H1 (cell line): ENCODE results near the gene EPB41L4A. TPM values are rescaled to one million over a fixed set of nuclear protein-coding genes. Genes with fewer than 3 reads are reported as not detected.

Experiments used
- CTCF ChIA-PET: fragments of 300-600 bp; sonication (Branson Sonifier 250); formaldehyde crosslinking; loops from one replicate; lab custom pipeline; 2021; ENCODE audit not compliant: partially characterized antibody; lab: Charles Lee
- POLR2A ChIA-PET: fragments of 300-600 bp; sonication (Branson Sonifier 250); formaldehyde crosslinking; loops from one replicate; lab custom pipeline; 2021; ENCODE audit warnings: inconsistent platforms; ENCODE audit not compliant: partially characterized antibody; lab: Charles Lee
- DNase-seq, 2 experiments: peaks; one replicate each; pipeline versions ENCODE4 v3.0.0 to v3.0.0-alpha.2; 2010 to 2022; ENCODE audit warnings: low spot score in 2 of 2, low read depth in 1 of 2, mixed read lengths in 1 of 2
- FAIRE-seq: peaks from 2 replicates; lab custom pipeline; 2011; peaks lifted over from hg19 to GRCh38; lab: Jason Lieb, UNC
- H2AFZ ChIP-seq: 2 replicates; pipeline ENCODE4 v1.8.1; 2012; ENCODE audit warnings: low read length, inconsistent platforms
- H2AK5ac ChIP-seq: 2 replicates; pipeline ENCODE4 v1.6.1; 2013; ENCODE audit warnings: low read depth, low read length
- H2BK120ac ChIP-seq: replicated peaks from 2 replicates; pipeline ENCODE3; 2013; ENCODE audit warnings: low read depth, low read length, inconsistent platforms
- H2BK12ac ChIP-seq: 2 replicates; pipeline ENCODE4 v1.6.1; 2013; ENCODE audit warnings: low read depth, low read length
- H2BK15ac ChIP-seq: 2 replicates; pipeline ENCODE4 v1.6.1; 2013; ENCODE audit warnings: low read length
- H2BK20ac ChIP-seq: 2 replicates; pipeline ENCODE4 v1.6.1; 2013; ENCODE audit warnings: low read length
- H2BK5ac ChIP-seq: 2 replicates; pipeline ENCODE4 v1.6.1; 2013; ENCODE audit warnings: low read depth, low read length
- H3K14ac ChIP-seq: 2 replicates; pipeline ENCODE4 v1.6.1; 2013; ENCODE audit warnings: inconsistent platforms; ENCODE audit not compliant: insufficient read length
- H3K18ac ChIP-seq: 2 replicates; pipeline ENCODE4 v1.6.1; 2013; ENCODE audit warnings: low read length; ENCODE audit errors: extremely low read depth
- H3K23ac ChIP-seq: 2 replicates; pipeline ENCODE4 v1.6.1; 2013; ENCODE audit warnings: inconsistent platforms; ENCODE audit not compliant: insufficient read length
- H3K23me2 ChIP-seq: 2 replicates; pipeline ENCODE4 v1.6.1; 2013; ENCODE audit warnings: low read depth, low read length
- H3K27ac ChIP-seq: 2 replicates; pipeline ENCODE4 v1.6.1; 2011; ENCODE audit warnings: low read depth, low read length, inconsistent platforms
- H3K27me3 ChIP-seq, 4 experiments: replicated peaks in 1 of 4; 1 replicate in 1 of 4; 2 replicates in 3 of 4; pipeline versions ENCODE4 v1.6.1 to v1.8.1; 2011 to 2013; ENCODE audit warnings: low read length in 3 of 4, mild to moderate bottlenecking in 3 of 4, inconsistent platforms in 2 of 4, mixed read lengths in 2 of 4, moderate library complexity in 1 of 4; ENCODE audit not compliant: control insufficient read depth in 3 of 4, insufficient read depth in 3 of 4; ENCODE audit errors: extremely low read depth in 1 of 4
- H3K36me3 ChIP-seq, 4 experiments: 2 replicates each; pipeline versions ENCODE4 v1.6.1 to v1.8.1; 2011 to 2013; ENCODE audit warnings: mild to moderate bottlenecking in 4 of 4, low read length in 3 of 4, moderate library complexity in 2 of 4, control low read depth in 1 of 4, inconsistent platforms in 1 of 4; ENCODE audit not compliant: insufficient read depth in 4 of 4, control insufficient read depth in 2 of 4
- H3K4ac ChIP-seq: replicated peaks from 2 replicates; pipeline ENCODE3; 2013; ENCODE audit warnings: low read length, low read depth, mixed read lengths, inconsistent platforms; ENCODE audit not compliant: insufficient read length
- H3K4me1 ChIP-seq, 4 experiments: replicated peaks in 1 of 4; 1 replicate in 1 of 4; 2 replicates in 3 of 4; pipeline versions ENCODE4 v1.6.1 to v1.8.1; 2011 to 2013; ENCODE audit warnings: low read length in 3 of 4, inconsistent platforms in 2 of 4, mixed read lengths in 1 of 4; ENCODE audit not compliant: insufficient read depth in 4 of 4, control insufficient read depth in 3 of 4
- H3K4me2 ChIP-seq, 2 experiments: 2 replicates each; pipeline versions ENCODE4 v1.6.1 to v1.8.1; 2011 to 2013; ENCODE audit warnings: low read depth in 2 of 2, low read length in 2 of 2, control low read depth in 1 of 2, inconsistent platforms in 1 of 2, mild to moderate bottlenecking in 1 of 2; ENCODE audit not compliant: insufficient read depth in 1 of 2
- H3K4me3 ChIP-seq, 4 experiments: fragments of 200-600, 300-600 bp in 1 of 4; sonication (generic), shearing (Covaris generic), sonication (Bioruptor Twin) in 1 of 4; 2 replicates each; pipeline versions ENCODE4 v1.5.1 to v1.8.1; 2011 to 2016; ENCODE audit warnings: low read length in 4 of 4, low read depth in 3 of 4, control low read depth in 2 of 4, inconsistent platforms in 2 of 4, mild to moderate bottlenecking in 2 of 4, mixed read lengths in 1 of 4, moderate library complexity in 1 of 4; ENCODE audit not compliant: insufficient read depth in 2 of 4; ENCODE audit errors: extremely low read depth in 1 of 4
- H3K56ac ChIP-seq: replicated peaks from 2 replicates; pipeline ENCODE3; 2013; ENCODE audit warnings: low read depth, mild to moderate bottlenecking, mixed read lengths, low read length, inconsistent platforms; ENCODE audit not compliant: insufficient read length
- H3K79me1 ChIP-seq: 2 replicates; pipeline ENCODE4 v1.6.1; 2013; ENCODE audit warnings: low read depth, low read length, control low read depth
- H3K79me2 ChIP-seq, 2 experiments: 2 replicates each; pipeline versions ENCODE4 v1.6.1 to v1.8.1; 2012 to 2013; ENCODE audit warnings: low read length in 2 of 2, mild to moderate bottlenecking in 2 of 2, inconsistent platforms in 1 of 2; ENCODE audit not compliant: insufficient read depth in 2 of 2, control insufficient read depth in 1 of 2
- H3K9ac ChIP-seq, 4 experiments: replicated peaks in 1 of 4; 1 replicate in 1 of 4; 2 replicates in 3 of 4; pipeline versions ENCODE4 v1.6.1 to v1.8.1; 2011 to 2013; ENCODE audit warnings: low read depth in 3 of 4, low read length in 3 of 4, control low read depth in 2 of 4, mild to moderate bottlenecking in 2 of 4, moderate library complexity in 2 of 4, inconsistent platforms in 1 of 4; ENCODE audit errors: extremely low read depth in 1 of 4
- H3K9me3 ChIP-seq, 2 experiments: 2 replicates each; pipeline versions ENCODE4 v1.6.1 to v1.8.1; 2012 to 2013; ENCODE audit warnings: mild to moderate bottlenecking in 2 of 2, moderate library complexity in 2 of 2, control low read depth in 1 of 2, inconsistent platforms in 1 of 2, low read depth in 1 of 2, low read length in 1 of 2, mixed read lengths in 1 of 2; ENCODE audit not compliant: insufficient read depth in 2 of 2
- H4K20me1 ChIP-seq, 2 experiments: replicated peaks in 1 of 2; 2 replicates each; pipeline versions ENCODE3 to v1.8.1; 2011 to 2013; ENCODE audit warnings: inconsistent platforms in 2 of 2, low read length in 2 of 2, mild to moderate bottlenecking in 1 of 2; ENCODE audit not compliant: insufficient read depth in 2 of 2, control insufficient read depth in 1 of 2
- H4K5ac ChIP-seq: 2 replicates; pipeline ENCODE4 v1.6.1; 2013; ENCODE audit warnings: low read length, low read depth, mixed read lengths, inconsistent platforms; ENCODE audit not compliant: insufficient read length
- H4K8ac ChIP-seq: 2 replicates; pipeline ENCODE4 v1.8.0; 2013; ENCODE audit warnings: mild to moderate bottlenecking, moderate library complexity, low read length, inconsistent platforms; ENCODE audit not compliant: insufficient read depth; ENCODE audit errors: extremely low read depth
- H4K91ac ChIP-seq: replicated peaks from 2 replicates; pipeline ENCODE3; 2013; ENCODE audit warnings: low read length, mixed read lengths, inconsistent platforms; ENCODE audit not compliant: insufficient read length
- ATF2 ChIP-seq: IDR thresholded peaks from 2 replicates; pipeline ENCODE4 v1.6.1; 2012; ENCODE audit warnings: low read length, inconsistent platforms
- BCL11A ChIP-seq, 2 experiments: IDR thresholded peaks; one replicate each; pipeline ENCODE4 v1.6.1; 2011; ENCODE audit warnings: low read depth in 2 of 2, low read length in 2 of 2, mild to moderate bottlenecking in 2 of 2
- CEBPB ChIP-seq: IDR thresholded peaks from 2 replicates; pipeline ENCODE4 v1.6.1; 2012; ENCODE audit warnings: low read depth, low read length
- EZH2 ChIP-seq: fragments of 200-600 bp; sonication (generic); IDR thresholded peaks from 2 replicates; pipeline ENCODE4 v1.7.1; 2012; ENCODE audit warnings: low read depth, mild to moderate bottlenecking, moderate library complexity, low read length, inconsistent platforms; ENCODE audit not compliant: severe bottlenecking
- HDAC2 ChIP-seq, 2 experiments: fragments of 300-600 bp in 1 of 2; sonication (generic) in 1 of 2; IDR thresholded peaks; 2 replicates each; pipeline ENCODE4 v1.6.1; 2011 to 2012; ENCODE audit warnings: low read depth in 2 of 2, low read length in 2 of 2, mild to moderate bottlenecking in 2 of 2, moderate library complexity in 2 of 2, borderline replicate concordance in 1 of 2, inconsistent platforms in 1 of 2
- KDM5A ChIP-seq: fragments of 200-600 bp; IDR thresholded peaks from 2 replicates; pipeline ENCODE4 v1.7.1; 2012; ENCODE audit warnings: mild to moderate bottlenecking, low read length, inconsistent platforms, mixed read lengths
- RXRA ChIP-seq: IDR thresholded peaks from 2 replicates; pipeline ENCODE4 v1.6.1; 2011; ENCODE audit warnings: low read depth, mild to moderate bottlenecking, low read length, moderate library complexity; ENCODE audit not compliant: insufficient read depth
- SIX5 ChIP-seq: IDR thresholded peaks from 2 replicates; pipeline ENCODE4 v1.6.1; 2011; ENCODE audit warnings: mild to moderate bottlenecking, low read depth, low read length
- SP4 ChIP-seq: IDR thresholded peaks from 2 replicates; pipeline ENCODE4 v1.6.1; 2012; ENCODE audit warnings: low read length, inconsistent platforms
- TAF1 ChIP-seq: IDR thresholded peaks from 2 replicates; pipeline ENCODE4 v1.6.1; 2011; ENCODE audit warnings: mild to moderate bottlenecking, low read depth, low read length
- USF2 ChIP-seq: IDR thresholded peaks from 2 replicates; pipeline ENCODE4 v1.6.1; 2011; ENCODE audit warnings: low read length, improper control_type of control experiment
- WGBS, 2 experiments: shearing (Covaris generic) in 1 of 2; methylation state at CpG; one replicate each; pipeline versions ENCODE4 v1.1.6 to v1.1.7; 2013 to 2015; ENCODE audit warnings: low lambda C conversion rate in 2 of 2, mixed read lengths in 2 of 2, inconsistent platforms in 1 of 2, low coverage in 1 of 2, missing lambda C conversion rate in 1 of 2; ENCODE audit not compliant: insufficient replicate concordance in 2 of 2, insufficient coverage in 1 of 2, insufficient read length in 1 of 2; ENCODE audit errors: extremely low coverage in 1 of 2, missing lambda C conversion rate in 1 of 2; 5-methylcytosine and 5-hydroxymethylcytosine counted together
- polyA plus RNA-seq, 7 experiments: library from polyadenylated mRNA; depleted of rRNA in 3 of 7; stranded (reverse) in 5 of 7; unstranded in 2 of 7; fragments of >200 nt in 5 of 7; fragments of 200-250 nt in 2 of 7; gene quantifications; 1 replicate in 5 of 7; 2 replicates in 1 of 7; 4 replicates in 1 of 7; pipeline versions ENCODE4 v1.2.1 to v1.2.3, GENCODE V29; 2011 to 2013; ENCODE audit warnings: missing spikeins in 2 of 7, mixed read lengths in 2 of 7
- total RNA-seq: library from RNA; stranded (reverse); fragmentation: NEBNext Ultra II Directional; extraction: Animal tissue kit (Norgen Biotek cat#: 25700); gene quantifications from 2 replicates; pipeline ENCODE4 v1.2.1, GENCODE V29; 2021

Gene EPB41L4A
- total and polyA plus RNA-seq, 2 of the 8 experiments (the other 6 are each of a cell fraction or from before 2014, with no cell fraction given), result 1.6 to 4.6 TPM

- no peak overlapping the region for H3K4me2 ChIP-seq
- H3K4ac ChIP-seq, result no peak overlapping the region
- no peak overlapping the region for H3K56ac ChIP-seq
- no peak overlapping the region for H3K27ac ChIP-seq
- H4K5ac ChIP-seq, result no peak overlapping the region
- no peak for FAIRE-seq
- no peaks in the 10 kb centered on the region for H3K4me1 ChIP-seq
- no peak overlapping the region for H3K4me3 ChIP-seq
- CTCF ChIA-PET, result interaction anchor here (0.6 kb wide), 1 partner anchor 593 kb away, joined by 3 read pairs; no protein-coding TSS in a partner anchor
- H3K9ac ChIP-seq, result no peak overlapping the region
- DNase-seq, result no peak
- H3K36me3 ChIP-seq, result no peaks in the 10 kb centered on the region
- H3K23ac ChIP-seq, result no peak overlapping the region
- H4K20me1 ChIP-seq, result no peaks in the 10 kb centered on the region
- H2BK120ac ChIP-seq, result no peak overlapping the region
- H2BK20ac ChIP-seq, result no peak overlapping the region
- POLR2A ChIA-PET, result interaction anchor here (1.4 kb wide), 1 partner anchor 9 kb away, joined by 4 read pairs; no protein-coding TSS in a partner anchor
- H3K79me2 ChIP-seq, result peaks cover 3 to 6% of the 10 kb centered on the region in 2 experiments
- H2BK5ac ChIP-seq, result no peak overlapping the region
- no peak overlapping the region for H2BK12ac ChIP-seq
- WGBS, 2 experiments, result 97% methylated on average over 3 of the region's 3 CpGs; no CpG with 5 or more reads in 1 of the 2 experiments
- H2AFZ ChIP-seq, result no peak overlapping the region
- no peaks in the 10 kb centered on the region for H3K79me1 ChIP-seq
- no peak overlapping the region for H3K14ac ChIP-seq
- no peak overlapping the region for H2BK15ac ChIP-seq
- H2AK5ac ChIP-seq, result no peak overlapping the region
- H4K91ac ChIP-seq, result no peak overlapping the region
- H3K23me2 ChIP-seq, result peaks cover under 1% of the 10 kb centered on the region; the same call in 1 of the 2 replicates
- no peak overlapping the region for H3K18ac ChIP-seq
- no peak overlapping the region for H4K8ac ChIP-seq
- H3K27me3 ChIP-seq, result no peaks in the 10 kb centered on the region
- H3K9me3 ChIP-seq, result no peaks in the 10 kb centered on the region
- TF ChIP-seq SIX5 (no peak), USF2 (no peak), KDM5A (no peak), ATF2 (no peak), TAF1 (no peak), BCL11A (IDR thresholded peaks at IDR 0.05; ENCODE audit: low read depth in 2 of 2, low read length in 2 of 2) (no peak), CEBPB (no peak), EZH2 (no peak), HDAC2 (IDR thresholded peaks at IDR 0.05; ENCODE audit: borderline replicate concordance in 1 of 2, low read depth in 2 of 2, low read length in 2 of 2) (no peak), RXRA (no peak), SP4 (no peak)
These were observed 262.9 kb downstream of the EPB41L4A start for GRCh38 chr5:112156211-112156610.
